Measurements from ENCODE around the gene ZMYND8. TPM values are rescaled to one million over a fixed set of nuclear protein-coding genes. Genes with fewer than 3 reads are reported as not detected.
A peak's percentile ranks its signal among the peaks of the same experiment; 100 is the strongest.
"Not testable (repeated sequence)": the region's sequence is repeated elsewhere in the genome, so short reads cannot be mapped to it uniquely, and the experiment has no call there.

ZMYND8 gene
- polyA plus RNA-seq, 10 donors, result 12.4 to 22.2 (median 17.6) TPM

- DNase-seq, result no peak
Observed at GRCh38 chr20:47373206-47373733, 16.8 kb upstream of the ZMYND8 start.

GRCh38 chr20:47370850-47371782 is 14.6 kb upstream of the ZMYND8 start:
- DNase-seq, result no peak

DNA sequence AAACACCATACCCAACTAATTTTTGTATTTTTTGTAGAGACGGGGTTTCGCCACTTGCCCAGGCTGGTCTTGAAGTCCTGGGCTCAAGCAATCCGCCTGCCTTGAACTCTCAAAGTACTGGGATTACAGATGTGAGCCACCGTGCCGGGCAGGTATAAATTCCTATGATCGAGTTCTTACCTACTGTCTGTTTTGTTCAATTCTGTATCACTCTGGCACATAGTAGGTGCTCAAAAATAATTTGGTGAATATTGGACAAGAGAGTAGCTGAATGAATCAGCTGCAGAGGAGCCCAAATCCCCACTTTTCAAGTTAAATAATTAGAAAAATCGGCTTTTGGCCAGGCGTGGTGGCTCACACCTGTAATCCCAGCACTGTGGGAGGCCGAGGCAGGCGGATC is 13.7 kb upstream of the ZMYND8 start:
- DNase-seq, result no peak

- no peak for DNase-seq
Observed at GRCh38 chr20:47368301-47368700, 11.8 kb upstream of the ZMYND8 start.

DNA sequence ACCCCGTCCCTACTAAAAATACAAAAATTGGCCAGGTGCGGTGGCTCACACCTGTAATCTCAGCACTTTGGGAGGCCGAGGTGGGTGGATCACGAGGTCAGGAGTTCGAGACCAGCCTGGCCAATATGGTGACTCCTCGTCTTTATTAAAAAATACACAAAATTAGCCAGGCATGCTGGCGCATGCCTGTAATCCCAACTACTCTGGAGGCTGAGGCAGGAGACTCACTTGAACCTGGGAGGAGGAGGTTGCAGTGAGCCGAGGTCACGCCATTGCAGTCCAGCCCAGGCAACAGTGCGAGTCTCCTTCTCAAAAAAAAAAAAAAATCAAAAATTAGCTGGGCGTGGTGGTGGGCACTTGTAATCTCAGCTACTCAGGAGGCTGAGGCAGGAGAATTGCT is 9.8 kb upstream of the ZMYND8 start:
- DNase-seq, result not testable (repeated sequence)

DNA sequence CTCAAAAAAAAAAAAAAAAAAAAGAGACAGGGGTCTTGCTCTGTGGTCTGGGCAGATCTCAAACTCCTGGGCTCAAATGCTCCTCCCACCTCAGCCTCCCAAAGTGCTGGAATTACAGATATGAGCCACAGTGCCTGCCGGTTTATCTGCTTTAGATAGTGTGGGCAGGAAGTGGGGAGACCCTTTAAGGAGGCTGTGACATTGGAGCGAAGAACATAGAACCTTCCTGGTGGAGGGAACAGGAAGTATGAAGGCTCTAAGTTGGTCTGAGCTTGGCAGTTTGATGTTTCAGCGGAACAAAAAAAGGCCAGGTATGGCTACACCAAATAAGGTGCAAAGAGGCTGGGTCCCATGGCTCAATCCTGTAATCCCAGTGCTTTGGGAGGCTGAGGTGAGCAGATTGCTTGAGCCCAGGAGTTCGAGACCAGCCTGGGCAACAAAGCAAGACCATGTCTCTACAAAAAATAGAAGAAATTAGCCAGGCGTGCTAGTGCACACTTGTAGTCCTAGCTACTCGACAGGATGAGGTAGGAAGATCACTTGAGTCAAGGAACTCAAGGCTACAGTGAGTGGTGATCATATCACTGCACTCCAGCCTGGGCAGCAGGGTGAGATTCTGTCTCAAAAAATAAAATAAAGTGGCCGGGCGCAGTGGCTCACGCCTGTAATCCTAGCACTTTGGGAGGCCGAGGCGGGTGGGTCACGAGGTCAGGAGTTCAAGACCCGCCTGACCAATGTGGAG is 8.7 kb upstream of the ZMYND8 start:
- no peak for DNase-seq

GRCh38 chr20:47362361-47363219 is 6.1 kb upstream of the ZMYND8 start:
- no peak for DNase-seq

DNA sequence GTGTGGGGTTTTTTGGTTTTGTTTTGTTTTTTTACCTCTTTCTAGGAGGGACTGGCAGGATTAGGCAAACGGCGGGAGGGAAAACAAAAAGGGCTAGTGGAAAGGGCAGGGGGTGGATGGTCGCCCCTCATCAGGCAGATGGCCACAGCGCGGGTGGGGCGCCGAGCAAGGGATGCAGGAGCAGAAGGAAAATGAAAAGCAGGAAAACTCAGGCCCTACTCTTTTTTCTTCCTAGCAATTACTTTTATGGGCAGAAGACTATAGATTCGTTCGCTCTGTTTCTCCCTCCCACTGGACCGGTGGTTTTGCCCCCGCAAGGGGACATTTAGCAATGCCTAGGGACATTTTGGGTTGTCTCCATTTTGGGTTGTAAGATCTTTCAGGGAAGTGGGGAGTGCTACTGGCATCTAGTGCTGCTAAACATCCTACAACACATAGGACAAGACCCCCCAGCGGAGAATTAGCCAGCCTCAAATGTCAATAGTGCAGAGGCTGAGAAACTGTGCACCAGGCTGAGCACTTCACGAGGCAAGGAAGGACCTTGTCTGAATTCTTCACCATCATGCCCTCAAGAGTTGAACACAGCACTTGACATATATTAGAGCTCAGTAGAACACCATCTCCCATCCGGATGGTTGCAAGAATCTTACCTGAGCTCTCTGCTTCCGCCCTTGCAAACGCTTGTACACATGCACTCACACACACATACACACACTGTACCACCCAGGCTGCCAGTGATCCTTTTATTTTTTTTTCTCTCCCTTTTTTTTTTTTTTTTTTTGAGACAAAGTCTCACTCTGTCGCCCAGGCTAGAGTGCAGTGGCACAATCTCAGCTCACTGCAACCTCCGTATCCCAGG is 4.8 kb upstream of the ZMYND8 start:
- DNase-seq, result no peak

DNA sequence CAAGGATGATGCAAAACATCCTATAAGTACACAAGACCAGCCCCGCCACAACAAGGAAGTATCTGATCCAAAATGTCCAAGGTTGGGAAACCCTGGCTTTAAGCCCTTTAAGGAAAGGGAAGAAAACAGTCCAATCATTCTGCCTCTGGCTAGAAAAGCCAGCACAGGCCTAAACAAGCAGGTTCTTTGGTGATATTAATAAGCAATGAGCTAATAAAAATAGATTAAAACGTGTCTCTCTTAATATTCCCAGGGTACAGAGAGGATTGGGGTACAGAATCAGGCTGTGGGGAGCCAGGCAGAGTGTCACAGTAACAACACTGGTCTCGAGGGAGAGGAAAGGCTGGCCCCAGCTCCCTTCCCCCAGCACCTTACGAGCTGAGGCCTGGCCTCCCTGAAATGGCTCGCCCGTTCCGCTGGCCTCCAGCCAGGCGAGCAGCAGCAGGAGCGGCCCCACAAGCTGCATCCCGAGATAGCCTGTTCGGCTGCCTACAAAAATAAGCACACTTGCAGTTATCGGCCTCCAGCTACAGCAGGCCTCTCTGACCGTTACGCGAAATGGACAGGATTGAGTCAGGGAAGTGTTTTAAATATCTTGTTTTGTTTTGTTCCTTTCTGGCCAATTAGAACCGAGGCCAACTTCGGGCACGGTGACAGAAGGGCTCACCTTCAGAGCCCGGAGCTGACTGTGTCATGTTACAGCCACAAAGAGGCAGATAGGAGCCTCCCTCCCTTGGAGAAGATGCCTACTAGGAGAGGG is 4.0 kb upstream of the ZMYND8 start:
- peak; percentile 77 to 91 (median 78) for DNase-seq

DNA sequence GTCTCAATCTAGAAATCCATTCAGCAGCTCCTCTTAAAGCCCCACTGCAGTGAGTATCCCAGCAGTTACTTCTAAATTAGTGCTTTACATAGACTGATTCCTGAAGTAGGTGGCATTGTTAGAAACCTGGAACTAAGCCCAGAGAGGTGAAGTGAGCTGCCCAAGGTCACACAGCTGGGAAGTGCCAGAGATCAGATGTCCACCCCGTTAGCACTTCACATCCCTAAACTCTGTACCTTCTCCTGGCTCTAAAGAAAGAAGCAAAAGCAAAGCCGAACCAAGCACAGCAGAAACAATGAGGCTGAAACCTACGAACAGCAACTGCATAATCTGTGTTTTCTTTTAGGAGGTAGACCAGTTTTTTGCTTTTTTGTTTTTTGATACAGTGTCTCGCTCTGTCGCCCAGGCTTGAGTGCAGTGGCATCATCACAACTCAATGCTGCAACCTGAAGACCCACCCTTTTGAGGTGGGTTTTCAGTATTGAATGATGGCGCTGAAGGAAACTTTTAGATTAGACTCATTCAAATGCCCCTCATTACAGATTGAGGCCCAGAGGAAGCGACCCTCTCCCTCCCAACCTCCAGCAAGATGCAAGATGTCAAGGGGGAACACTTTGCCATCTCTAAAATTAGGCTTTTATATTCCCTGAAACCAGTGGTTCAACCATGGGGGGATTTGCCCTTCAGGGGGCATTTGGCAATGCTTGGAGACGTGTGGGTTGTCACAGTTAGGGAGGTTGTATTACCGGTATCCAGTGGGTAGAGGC is 3.2 kb upstream of the ZMYND8 start:
- DNase-seq, result no peak

- peak in 2 of 3 donors; percentile 83 to 86 for DNase-seq
Observed at GRCh38 chr20:47358672-47359529, 2.4 kb upstream of the ZMYND8 start.

- no peak for DNase-seq
Observed at GRCh38 chr20:47358039-47358671, 1.7 kb upstream of the ZMYND8 start.

DNA sequence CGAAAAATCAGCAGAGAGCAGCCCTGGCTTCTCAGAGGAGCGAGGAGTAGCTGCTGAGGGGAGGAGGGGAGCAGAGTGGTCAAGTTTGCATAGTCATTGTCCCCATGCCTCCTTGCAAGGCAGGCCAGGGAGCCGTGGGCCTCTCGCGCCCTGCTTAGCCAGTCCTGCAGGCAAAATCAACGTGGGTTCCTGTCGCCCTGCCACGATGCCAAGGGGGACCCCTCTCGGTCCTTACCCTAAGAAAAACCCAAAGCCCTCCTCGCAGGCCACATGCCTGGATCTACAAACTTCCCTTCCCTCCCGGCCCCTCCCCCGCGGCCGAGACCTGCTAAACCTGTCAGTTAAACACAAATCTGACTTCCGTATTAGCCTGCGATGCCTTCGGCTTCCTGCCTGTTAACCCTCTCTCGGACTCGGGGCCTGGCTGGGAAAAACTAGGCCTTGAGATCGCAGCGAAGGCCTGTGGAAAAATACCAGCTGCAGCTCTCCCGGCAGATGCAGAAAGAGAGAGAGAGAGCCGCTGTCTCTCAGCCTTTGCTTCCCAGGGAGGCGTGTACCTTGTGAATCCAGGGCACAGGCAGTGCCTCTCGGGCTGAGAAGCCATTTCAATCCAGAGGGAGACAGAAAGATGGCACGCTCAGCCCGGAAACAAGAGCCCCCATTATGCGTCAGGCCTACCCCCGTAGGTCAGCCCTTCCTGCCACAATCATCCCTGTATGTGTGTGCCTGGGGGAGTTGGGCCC is 968 bp upstream of the ZMYND8 start:
- DNase-seq, result peak; percentile 79 to 93 (median 80)

- no peak for DNase-seq
Observed at GRCh38 chr20:47356220-47356525, 326 bp downstream of the ZMYND8 start.

DNA sequence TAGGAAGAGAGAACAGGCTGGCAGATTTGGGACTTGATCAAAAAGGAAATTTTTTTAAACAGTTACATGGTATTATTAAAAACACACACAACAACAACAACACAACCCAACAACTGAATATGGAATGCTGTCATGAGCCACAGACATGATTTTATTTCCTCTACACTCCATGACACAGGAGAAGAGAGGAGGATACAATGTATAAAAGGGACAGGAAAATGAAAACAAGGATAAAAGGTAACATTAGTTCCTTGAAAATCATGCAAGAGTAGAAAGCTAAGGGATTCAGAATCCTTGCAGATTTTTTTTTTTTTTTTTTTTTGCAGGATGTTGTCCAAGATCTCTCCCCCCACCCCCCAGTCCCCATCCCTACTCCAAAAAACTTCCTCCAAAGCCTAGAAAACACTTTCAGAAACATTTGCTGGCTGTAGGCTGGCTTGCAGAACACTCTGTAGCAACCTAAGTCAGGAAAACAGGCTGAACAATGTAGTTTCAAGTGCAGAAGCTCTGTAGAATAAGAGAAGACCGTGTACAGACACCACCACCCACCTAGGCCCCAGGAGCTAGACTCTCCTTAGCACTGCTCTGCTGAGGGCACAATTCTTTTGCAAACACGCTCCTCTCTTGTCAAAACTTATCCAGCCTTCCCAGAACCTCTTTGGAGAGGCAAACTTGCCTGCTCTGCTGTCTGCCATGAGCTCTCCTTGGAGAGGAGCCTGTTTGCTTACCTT is 845 bp downstream of the ZMYND8 start:
- DNase-seq, result peak in 1 of 3 donors; percentile 80

Measured in muscle of back (tissue), 11 donors.